RWPE1 (cell line): Measurements from ENCODE around the gene NCBP2.

Experiments used
- CTCF ChIA-PET: fragments of 350-600 bp; sonication (Branson Sonifier 250); formaldehyde crosslinking; extraction: SDS; loops from one replicate; lab custom pipeline; 2021; lab: Yijun Ruan, JAX
- POLR2A ChIA-PET: fragments of 400-600 bp; formaldehyde crosslinking; extraction: SDS; loops from one replicate; lab custom pipeline; 2020; ENCODE audit warnings: antibody characterized with exemption; ENCODE audit not compliant: low non-redundant PET; lab: Yijun Ruan, JAX
- DNase-seq: peaks from one replicate; pipeline ENCODE4 v3.0.0; 2012; ENCODE audit warnings: low spot score
- H3K27ac ChIP-seq: fragments of 450-650 bp; 2 replicates; pipeline ENCODE4 v1.5.1; 2017
- TF ChIP-seq, protein P1 (sequence below): fragments of 450-650 bp; conservative IDR thresholded peaks from 2 replicates; pipeline ENCODE4 v1.5.1; 2017; ENCODE audit warnings: low read depth, mild to moderate bottlenecking

Gene NCBP2

DNA sequence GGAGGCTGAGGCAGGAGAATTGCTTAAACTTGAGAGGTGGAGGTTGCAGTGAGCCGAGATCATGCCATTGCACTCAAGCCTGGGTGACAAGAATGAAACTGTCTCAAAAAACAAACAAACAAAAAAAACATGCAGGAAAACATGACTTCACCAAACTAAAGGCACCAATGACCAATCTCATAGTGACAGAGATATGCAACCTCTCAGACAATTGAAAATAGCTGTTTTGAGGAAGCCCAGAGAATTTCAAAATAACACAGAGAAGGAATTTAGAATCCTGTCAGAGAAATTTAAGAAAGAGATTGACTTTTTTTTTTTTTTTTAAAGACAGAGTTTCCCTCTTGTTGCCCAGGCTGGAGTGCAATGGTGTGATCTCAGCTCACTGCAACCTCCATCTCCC lies 26.1 kb downstream of the NCBP2 start:
- POLR2A ChIA-PET, result interaction anchor here (0.6 kb wide), 1 partner anchor 56 kb away, joined by 5 read pairs; no protein-coding TSS in a partner anchor
- CTCF ChIA-PET, result interaction anchor here (0.7 kb wide), 1 partner anchor 53 kb away, joined by 4 read pairs; no protein-coding TSS in a partner anchor
- H3K27ac ChIP-seq, result no peak overlapping the region
- TF ChIP-seq, protein P1, sequence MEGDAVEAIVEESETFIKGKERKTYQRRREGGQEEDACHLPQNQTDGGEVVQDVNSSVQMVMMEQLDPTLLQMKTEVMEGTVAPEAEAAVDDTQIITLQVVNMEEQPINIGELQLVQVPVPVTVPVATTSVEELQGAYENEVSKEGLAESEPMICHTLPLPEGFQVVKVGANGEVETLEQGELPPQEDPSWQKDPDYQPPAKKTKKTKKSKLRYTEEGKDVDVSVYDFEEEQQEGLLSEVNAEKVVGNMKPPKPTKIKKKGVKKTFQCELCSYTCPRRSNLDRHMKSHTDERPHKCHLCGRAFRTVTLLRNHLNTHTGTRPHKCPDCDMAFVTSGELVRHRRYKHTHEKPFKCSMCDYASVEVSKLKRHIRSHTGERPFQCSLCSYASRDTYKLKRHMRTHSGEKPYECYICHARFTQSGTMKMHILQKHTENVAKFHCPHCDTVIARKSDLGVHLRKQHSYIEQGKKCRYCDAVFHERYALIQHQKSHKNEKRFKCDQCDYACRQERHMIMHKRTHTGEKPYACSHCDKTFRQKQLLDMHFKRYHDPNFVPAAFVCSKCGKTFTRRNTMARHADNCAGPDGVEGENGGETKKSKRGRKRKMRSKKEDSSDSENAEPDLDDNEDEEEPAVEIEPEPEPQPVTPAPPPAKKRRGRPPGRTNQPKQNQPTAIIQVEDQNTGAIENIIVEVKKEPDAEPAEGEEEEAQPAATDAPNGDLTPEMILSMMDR, result no peak
- no peak for DNase-seq

DNA sequence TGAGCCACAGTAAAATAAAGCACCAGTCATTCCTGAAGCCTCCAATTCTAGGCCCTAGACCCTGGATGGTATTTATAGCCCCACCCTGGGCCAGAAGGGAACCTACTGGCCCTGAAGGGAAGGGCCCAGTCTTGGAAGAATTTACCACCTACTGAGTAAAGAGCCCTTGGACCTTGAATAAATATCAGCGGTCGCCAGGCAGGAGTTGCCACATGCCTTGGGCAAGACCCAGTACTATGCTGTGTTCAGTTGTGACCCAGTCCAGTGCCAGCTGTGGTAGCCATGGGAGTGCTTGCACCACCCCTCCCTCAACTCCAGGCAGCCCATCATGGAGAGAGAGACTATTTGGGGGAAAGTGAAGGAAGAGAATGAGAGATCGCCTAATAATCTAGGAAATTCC lies 27.0 kb downstream of the NCBP2 start:
- no peak for DNase-seq
- no peak overlapping the region for H3K27ac ChIP-seq
- ChIA-PET CTCF (no interaction called here), POLR2A (no interaction called here)
- TF ChIP-seq, protein P1, result no peak

DNA sequence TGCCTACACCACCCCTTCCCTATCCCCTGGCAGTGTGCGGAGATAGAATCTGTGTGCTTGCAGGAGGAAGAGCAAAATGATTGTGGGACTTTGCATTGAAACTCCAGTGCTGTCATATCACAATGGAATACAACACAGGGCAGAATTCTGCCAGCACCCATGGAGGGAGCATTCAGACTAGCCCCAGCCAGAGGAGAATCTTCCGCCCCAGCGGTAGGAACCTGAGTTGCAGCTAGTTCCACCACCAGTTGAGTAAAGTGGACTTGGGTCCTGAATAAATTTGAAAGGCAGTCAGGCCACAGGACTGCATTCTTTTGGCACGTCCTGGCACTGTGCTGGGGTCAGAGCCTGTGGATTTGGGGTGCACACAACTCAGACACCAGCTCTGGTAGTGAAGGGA lies 27.5 kb downstream of the NCBP2 start:
- POLR2A ChIA-PET, result no interaction called here

DNA sequence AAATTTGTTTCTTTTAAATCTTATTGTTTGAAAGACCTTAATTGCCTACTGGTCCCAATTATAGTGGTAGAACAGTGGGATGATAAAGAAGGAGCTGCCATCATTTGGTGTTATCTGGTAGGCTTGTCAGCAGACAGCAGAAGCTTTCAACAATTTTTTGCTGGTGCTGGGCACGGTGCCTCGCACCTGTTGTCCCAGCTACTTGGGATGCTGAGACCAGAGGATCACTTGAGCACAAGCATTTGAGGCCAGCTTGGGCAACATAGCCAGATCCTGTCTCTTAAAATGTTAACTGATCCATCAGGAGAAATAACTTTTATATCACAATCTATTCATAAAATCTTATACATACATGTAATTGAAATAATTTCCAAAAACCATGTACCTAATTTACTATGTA lies 38.6 kb downstream of the NCBP2 start:
- no peak for DNase-seq
- ChIA-PET CTCF (no interaction called here), POLR2A (no interaction called here)
- TF ChIP-seq, protein P1, result no peak
- H3K27ac ChIP-seq, result no peak overlapping the region

More for the DNA sequence above, 27.5 kb downstream of the NCBP2 start:
- H3K27ac ChIP-seq, result no peak overlapping the region
- CTCF ChIA-PET, result no interaction called here
- TF ChIP-seq, protein P1, result no peak
- DNase-seq, result no peak

DNA sequence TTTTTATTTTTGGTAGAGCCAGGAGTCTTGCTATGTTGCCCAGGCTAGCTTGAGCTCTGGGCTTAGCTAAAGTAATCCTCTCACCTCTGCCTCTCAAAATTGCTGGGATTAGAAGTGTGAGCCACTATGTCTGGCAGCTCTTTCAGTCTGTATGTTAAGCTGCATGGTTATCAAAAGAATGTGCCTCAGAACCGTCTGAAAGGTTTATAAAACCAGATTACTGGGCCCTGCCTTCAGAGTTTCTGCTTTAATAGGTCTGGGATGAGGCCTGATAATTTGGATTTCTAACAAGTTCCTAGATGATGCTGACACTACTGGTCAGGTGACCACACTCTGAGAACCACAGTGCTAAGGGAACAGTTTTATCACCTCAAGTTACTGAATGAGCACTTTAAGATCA lies 40.0 kb downstream of the NCBP2 start:
- H3K27ac ChIP-seq, result no peak overlapping the region
- POLR2A ChIA-PET, result no interaction called here
- DNase-seq, result no peak
- TF ChIP-seq, protein P1, result no peak
- CTCF ChIA-PET, result interaction anchor here (0.5 kb wide), 1 partner anchor 34 kb away, joined by 3 read pairs; no protein-coding TSS in a partner anchor

DNA sequence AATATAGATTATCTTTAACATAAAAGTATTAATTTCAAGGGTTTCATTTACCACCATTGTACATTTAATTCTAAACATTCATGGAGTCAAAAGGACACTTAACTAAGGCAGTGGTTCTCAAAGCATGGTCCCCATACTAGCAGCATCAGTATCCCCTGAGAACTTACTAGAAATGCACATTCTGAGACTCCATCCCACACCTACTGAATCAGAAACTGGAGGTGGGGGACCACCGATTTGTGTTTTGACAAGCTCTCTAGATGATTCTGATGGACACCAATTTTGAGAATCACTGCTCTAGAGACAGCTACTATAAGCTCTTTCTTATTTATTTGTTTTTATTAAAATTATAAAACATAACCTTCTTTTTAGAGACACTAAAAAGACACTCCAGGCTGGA lies 40.6 kb downstream of the NCBP2 start:
- TF ChIP-seq, protein P1, result no peak
- no peak overlapping the region for H3K27ac ChIP-seq
- no peak for DNase-seq
- POLR2A ChIA-PET, result no interaction called here
- CTCF ChIA-PET, result interaction anchor here (0.5 kb wide), 1 partner anchor 34 kb away, joined by 3 read pairs; no protein-coding TSS in a partner anchor
